ENCODE results near the gene EIF2A. TPM values are rescaled to one million over a fixed set of nuclear protein-coding genes. Genes with fewer than 3 reads are reported as not detected.

The EIF2A gene
- total and polyA plus RNA-seq, 2 of the 13 experiments (the other 11 are each of a cell fraction or from before 2014, with no cell fraction given): 124 to 139 TPM

GRCh38 chr3:150612494-150612893 is 65.9 kb downstream of the EIF2A start:
- CTCF ChIA-PET (ENCODE audit: low intra/inter-chr PET ratio, low total read pairs): no interaction called here

GRCh38 chr3:150613034-150613433 is 66.4 kb downstream of the EIF2A start:
- H3K27ac ChIP-seq (ENCODE audit: extremely low read length, insufficient read depth, low read length): no peak overlapping the region
- in situ Hi-C loops (cut with HindIII; ENCODE audit: extremely low pct_ligation_motif_present, low pct_unique_long_range_greater_than_20kb) (no loop called here), intact Hi-C loops (cut with micrococcal nuclease; ENCODE audit: unreplicated experiment) (no loop called here)
- no peak overlapping the region for H3K4me2 ChIP-seq (ENCODE audit: low read depth, low read length)
- no TSS peak for BruUV-seq (replicated peaks)
- H3K4me3 ChIP-seq (replicated peaks in 1 of 3; ENCODE audit: insufficient read depth in 1 of 3, low read depth in 2 of 3, low read length in 3 of 3): no peak overlapping the region
- peaks cover 6% of the 10 kb centered on the region; the same call in 1 of the 2 replicates for H3K4me1 ChIP-seq (ENCODE audit: insufficient read depth, low read length)
- H3K9ac ChIP-seq (ENCODE audit: insufficient read depth, low read depth, low read length): no peak overlapping the region
- H3K36me3 ChIP-seq (replicated peaks in 1 of 2; ENCODE audit: control insufficient read depth in 1 of 2, insufficient read depth in 2 of 2, low read length in 2 of 2): peaks cover 0 to 15% of the 10 kb centered on the region in 2 experiments; a peak in 2 of 5 replicates
- peaks cover 4% of the 10 kb centered on the region; the same call in 1 of the 2 replicates for H4K20me1 ChIP-seq (ENCODE audit: insufficient read depth, low read length)
- peaks cover 69% of the 10 kb centered on the region for H3K79me2 ChIP-seq (ENCODE audit: insufficient read depth, low read length)
- CTCF ChIA-PET (ENCODE audit: low intra/inter-chr PET ratio, low total read pairs): no interaction called here
- H3K9me3 ChIP-seq (ENCODE audit: low read length): no peaks in the 10 kb centered on the region
- FAIRE-seq (no peak), DNase-seq (ENCODE audit: low spot score) (no peak), ATAC-seq (no peak)
- H3K27me3 ChIP-seq (ENCODE audit: control insufficient read depth in 1 of 2, insufficient read depth in 2 of 2, low read length in 2 of 2): no peaks in the 10 kb centered on the region
- POLR2A ChIA-PET: interaction anchor here (1.5 kb wide), 1 partner anchor 10 kb away, joined by 5 read pairs; the partner anchor contains the start of gene SELENOT
- H2AFZ ChIP-seq (ENCODE audit: low read length): no peak overlapping the region
- WGBS (ENCODE audit: low lambda C conversion rate): 97% methylated on average over 2 of the region's 2 CpGs
- TF ChIP-seq MAFF (IDR thresholded peaks at IDR 0.05; ENCODE audit: low read depth, low read length) (peak; percentile 85), KLF9 (CRISPR knock-in tag; IDR thresholded peaks at IDR 0.05; ENCODE audit: low read depth) (no peak), RARA (CRISPR knock-in tag; IDR thresholded peaks at IDR 0.05) (0 out of 2 replicates have a peak, but pooled peaks have one; percentile 15), ELF1 (CRISPR knock-in tag; IDR thresholded peaks at IDR 0.05) (no peak), XBP1 (CRISPR knock-in tag; IDR thresholded peaks at IDR 0.05) (no peak), MAFK (conservative IDR thresholded peaks at IDR 0.05 in 1 of 2, IDR thresholded peaks at IDR 0.05 in 1 of 2; ENCODE audit: low read length in 2 of 2) (peak; percentile 83 to 90)

More at GRCh38 chr3:150612494-150612893, 65.9 kb downstream of the EIF2A start:
- TF ChIP-seq STAT6 (CRISPR knock-in tag; IDR thresholded peaks at IDR 0.05; ENCODE audit: borderline replicate concordance) (no peak), ZNF468 (CRISPR knock-in tag; IDR thresholded peaks at IDR 0.05) (no peak)
- in situ Hi-C loops (cut with HindIII; ENCODE audit: extremely low pct_ligation_motif_present, low pct_unique_long_range_greater_than_20kb): no loop called here
- FAIRE-seq (no peak), DNase-seq (ENCODE audit: low spot score) (no peak), ATAC-seq (no peak)
- Histone ChIP-seq H3K27me3 (ENCODE audit: control insufficient read depth in 1 of 2, insufficient read depth in 2 of 2, low read length in 2 of 2) (no peaks in the 10 kb centered on the region), H3K4me2 (ENCODE audit: low read depth, low read length) (no peak overlapping the region), H3K27ac (ENCODE audit: extremely low read length, insufficient read depth, low read length) (no peak overlapping the region), H4K20me1 (ENCODE audit: insufficient read depth, low read length) (peaks cover 7% of the 10 kb centered on the region), H3K9me3 (ENCODE audit: low read length) (no peaks in the 10 kb centered on the region), H3K79me2 (ENCODE audit: insufficient read depth, low read length) (peaks cover 71% of the 10 kb centered on the region), H3K4me1 (ENCODE audit: insufficient read depth, low read length) (peaks cover 12% of the 10 kb centered on the region), H3K36me3 (replicated peaks in 1 of 2; ENCODE audit: control insufficient read depth in 1 of 2, insufficient read depth in 2 of 2, low read length in 2 of 2) (peaks cover 0 to 15% of the 10 kb centered on the region in 2 experiments; a peak in 3 of 5 replicates), H3K9ac (ENCODE audit: insufficient read depth, low read depth, low read length) (no peak overlapping the region), H3K4me3 (replicated peaks in 1 of 3; ENCODE audit: insufficient read depth in 1 of 3, low read depth in 2 of 3, low read length in 3 of 3) (no peak overlapping the region), H2AFZ (ENCODE audit: low read length) (no peak overlapping the region)
- POLR2A ChIA-PET: no interaction called here
- intact Hi-C loops (cut with micrococcal nuclease; ENCODE audit: unreplicated experiment): no loop called here
- WGBS (ENCODE audit: low lambda C conversion rate): 94% methylated on average over 1 of the region's 1 CpG
- no TSS peak for BruUV-seq (replicated peaks)
